IMR-90 (cell line): ENCODE measurements around the gene FXYD4. TPM values are rescaled to one million over a fixed set of nuclear protein-coding genes. Genes with fewer than 3 reads are reported as not detected.

Source experiments
- ATAC-seq: fragments of 200-7000 bp; cut with Tn5 transposase; 2 replicates; pipeline ENCODE4 v1.9.1; 2020; ENCODE audit warnings: low read depth, mild to moderate bottlenecking, moderate library complexity
- BruUV-seq: library from RNA; stranded (reverse); fragments of 400-500 nt; replicated peaks from 2 replicates; lab custom pipeline; 2021; lab: Mats Ljungman, UMichigan
- CTCF ChIA-PET: fragments of 300-600 bp; formaldehyde crosslinking; extraction: SDS; loops from one replicate; lab custom pipeline; 2021; ENCODE audit warnings: antibody characterized with exemption; lab: Yijun Ruan, JAX
- POLR2A ChIA-PET: fragments of 300-600 bp; sonication (Branson Sonifier 250); formaldehyde crosslinking; loops from one replicate; lab custom pipeline; 2022; ENCODE audit warnings: antibody characterized with exemption; ENCODE audit not compliant: unreplicated experiment; lab: Charles Lee
- DNase-seq: peaks from one replicate; pipeline ENCODE4 v3.0.0; 2013
- H2AFZ ChIP-seq: replicated peaks from 2 replicates; pipeline ENCODE3; 2013; ENCODE audit warnings: low read length, mild to moderate bottlenecking; ENCODE audit not compliant: poor library complexity
- H2AK5ac ChIP-seq: 2 replicates; pipeline ENCODE4 v1.6.1; 2013; ENCODE audit warnings: low read depth, low read length, inconsistent platforms
- H2AK9ac ChIP-seq: replicated peaks from 2 replicates; pipeline ENCODE3; 2013; ENCODE audit warnings: mild to moderate bottlenecking, low read depth, low read length, moderate library complexity; ENCODE audit not compliant: poor library complexity
- H2BK120ac ChIP-seq: 2 replicates; pipeline ENCODE4 v1.6.1; 2013; ENCODE audit warnings: low read depth, low read length, inconsistent platforms
- H2BK15ac ChIP-seq: 3 replicates; pipeline ENCODE4 v1.6.1; 2013; ENCODE audit warnings: low read depth, low read length, inconsistent platforms
- H2BK20ac ChIP-seq: 2 replicates; pipeline ENCODE4 v1.6.1; 2013; ENCODE audit warnings: low read depth, mild to moderate bottlenecking, inconsistent platforms, low read length, moderate library complexity
- H2BK5ac ChIP-seq: 2 replicates; pipeline ENCODE4 v1.6.1; 2013; ENCODE audit warnings: mild to moderate bottlenecking, low read depth, low read length, inconsistent platforms; ENCODE audit not compliant: poor library complexity, severe bottlenecking
- H3K14ac ChIP-seq: replicated peaks from 2 replicates; pipeline ENCODE4 v1.6.1; 2013; ENCODE audit warnings: low read depth, low read length, inconsistent platforms
- H3K18ac ChIP-seq: 2 replicates; pipeline ENCODE4 v1.6.1; 2013; ENCODE audit warnings: low read depth, low read length, control low read depth
- H3K23ac ChIP-seq: 2 replicates; pipeline ENCODE4 v1.6.1; 2013; ENCODE audit warnings: low read depth, low read length, inconsistent platforms
- H3K27ac ChIP-seq: 2 replicates; pipeline ENCODE4 v1.5.1; 2013; ENCODE audit warnings: mild to moderate bottlenecking, control low read depth, low read length; ENCODE audit not compliant: insufficient read depth
- H3K27me3 ChIP-seq: 2 replicates; pipeline ENCODE4 v1.6.1; 2013; ENCODE audit warnings: low read length; ENCODE audit not compliant: control insufficient read depth, insufficient read depth
- H3K36me3 ChIP-seq: 2 replicates; pipeline ENCODE4 v1.6.1; 2013; ENCODE audit warnings: low read length, mixed read lengths; ENCODE audit not compliant: control insufficient read depth, insufficient read depth
- H3K4ac ChIP-seq: 2 replicates; pipeline ENCODE4 v1.6.1; 2013; ENCODE audit warnings: low read depth, low read length, inconsistent platforms
- H3K4me1 ChIP-seq: 2 replicates; pipeline ENCODE4 v1.6.1; 2013; ENCODE audit warnings: low read length, mixed read lengths; ENCODE audit not compliant: control insufficient read depth, insufficient read depth
- H3K4me2 ChIP-seq: 2 replicates; pipeline ENCODE4 v1.6.1; 2013; ENCODE audit warnings: low read depth, mild to moderate bottlenecking, control low read depth, low read length, moderate library complexity
- H3K4me3 ChIP-seq: 2 replicates; pipeline ENCODE4 v1.5.1; 2013; ENCODE audit warnings: low read depth, mild to moderate bottlenecking, control low read depth, low read length, moderate library complexity; ENCODE audit not compliant: insufficient read depth
- H3K56ac ChIP-seq: 2 replicates; pipeline ENCODE4 v1.6.1; 2013; ENCODE audit warnings: low read length, inconsistent platforms; ENCODE audit not compliant: insufficient read depth; ENCODE audit errors: extremely low read depth
- H3K79me1 ChIP-seq, 2 experiments: 2 replicates each; pipeline ENCODE4 v1.6.1; 2013; ENCODE audit warnings: low read length in 2 of 2, inconsistent platforms in 1 of 2, low read depth in 1 of 2
- H3K9ac ChIP-seq: 2 replicates; pipeline ENCODE4 v1.6.1; 2013; ENCODE audit warnings: low read depth, low read length, control low read depth
- H3K9me1 ChIP-seq: 2 replicates; pipeline ENCODE4 v1.6.1; 2013; ENCODE audit warnings: low read length, inconsistent platforms; ENCODE audit not compliant: insufficient read depth
- H3K9me3 ChIP-seq: 2 replicates; pipeline ENCODE4 v1.6.1; 2013; ENCODE audit warnings: low read length; ENCODE audit not compliant: control insufficient read depth, insufficient read depth
- H4K20me1 ChIP-seq: 2 replicates; pipeline ENCODE4 v1.6.1; 2013; ENCODE audit warnings: low read length, inconsistent platforms; ENCODE audit not compliant: insufficient read depth
- H4K5ac ChIP-seq: 2 replicates; pipeline ENCODE4 v1.6.1; 2013; ENCODE audit warnings: mild to moderate bottlenecking, low read depth, low read length, control low read depth
- H4K8ac ChIP-seq, 2 experiments: 2 replicates each; pipeline ENCODE4 v1.6.1; 2013; ENCODE audit warnings: low read depth in 2 of 2, low read length in 2 of 2, control low read depth in 1 of 2, inconsistent platforms in 1 of 2
- H4K91ac ChIP-seq: 2 replicates; pipeline ENCODE4 v1.6.1; 2013; ENCODE audit warnings: low read depth, low read length, inconsistent platforms; ENCODE audit not compliant: insufficient read depth
- CHD1 ChIP-seq: IDR thresholded peaks from 2 replicates; pipeline ENCODE4 v1.6.1; 2012; ENCODE audit warnings: low read depth, low read length, improper control_type of control experiment
- CTCF ChIP-seq: conservative IDR thresholded peaks from 2 replicates; pipeline ENCODE4 v1.5.1; 2012; ENCODE audit warnings: mild to moderate bottlenecking, low read depth, low read length, improper control_type of control experiment
- MAZ ChIP-seq: IDR thresholded peaks from 2 replicates; pipeline ENCODE4 v1.6.1; 2012; ENCODE audit warnings: low read depth, mild to moderate bottlenecking, low read length, improper control_type of control experiment, moderate library complexity, borderline replicate concordance
- MXI1 ChIP-seq: IDR thresholded peaks from 2 replicates; pipeline ENCODE4 v1.6.1; 2012; ENCODE audit warnings: low read depth, mild to moderate bottlenecking, low read length, moderate library complexity, borderline replicate concordance
- RAD21 ChIP-seq: IDR thresholded peaks from 2 replicates; pipeline ENCODE4 v1.6.1; 2012; ENCODE audit warnings: low read length, improper control_type of control experiment
- RCOR1 ChIP-seq: IDR thresholded peaks from 2 replicates; pipeline ENCODE4 v1.6.1; 2012; ENCODE audit warnings: mild to moderate bottlenecking, low read length, improper control_type of control experiment; ENCODE audit not compliant: insufficient replicate concordance
- WGBS, 2 experiments: methylation state at CpG; one replicate each; pipeline versions ENCODE4 v1.1.5 to v1.1.7; 2013; ENCODE audit warnings: missing lambda C conversion rate in 2 of 2; ENCODE audit not compliant: insufficient read length in 1 of 2; ENCODE audit errors: extremely low coverage in 2 of 2; 5-methylcytosine and 5-hydroxymethylcytosine counted together
- dilution Hi-C: fragments of 300-500 bp; cut with HindIII; formaldehyde crosslinking; loops from one replicate; pipeline ENCODE4 v1.14.3; 2018; ENCODE audit warnings: low sequenced_read_pairs; ENCODE audit not compliant: unreplicated experiment
- in situ Hi-C: fragments of 300-500 bp; cut with MboI; formaldehyde crosslinking; loops from 3 replicates; pipeline ENCODE4 v1.14.3; 2019; ENCODE audit warnings: low sequenced_read_pairs, inconsistent platforms, mixed read lengths
- intact Hi-C: fragments of 100-400 bp; cut with micrococcal nuclease; formaldehyde crosslinking; loops from 2 replicates; pipeline ENCODE4 v1.10.0; 2022
- polyA plus RNA-seq, 3 experiments: library from polyadenylated mRNA; depleted of rRNA; stranded (reverse); fragments of >200 nt; gene quantifications; 2 replicates each; pipeline ENCODE4 v1.2.3, GENCODE V29; 2012; ENCODE audit warnings: low replicate concordance in 1 of 3
- total RNA-seq: library from RNA; depleted of rRNA; stranded (reverse); fragments of >200 nt; gene quantifications from 2 replicates; pipeline ENCODE4 v1.2.3, GENCODE V29; 2012
- TF ChIP-seq, protein P1 (sequence below): fragments of 150-350 bp; IDR thresholded peaks from 2 replicates; pipeline ENCODE4 v1.6.1; 2016; ENCODE audit warnings: low read depth, mild to moderate bottlenecking, low read length, moderate library complexity, borderline replicate concordance

Gene FXYD4
- total and polyA plus RNA-seq, 2 of the 4 experiments (the other 2 are of a cell fraction) = not detected

GRCh38 chr10:43344051-43344450 lies 27.4 kb upstream of the FXYD4 start:
- 65% methylated on average over 5 of the region's 8 CpGs; no CpG with 5 or more reads in 1 of the 2 experiments for WGBS, 2 experiments
- H3K18ac ChIP-seq = no peak overlapping the region
- in situ Hi-C loops (no loop called here), dilution Hi-C loops (no loop called here), intact Hi-C loops (loop anchor here (10.0 kb wide), 1 partner anchor 139 kb away; no protein-coding TSS in a partner anchor)
- H4K8ac ChIP-seq = no peak overlapping the region
- no peaks in the 10 kb centered on the region for H3K79me1 ChIP-seq
- H2AK9ac ChIP-seq = peak overlapping the region; percentile 57
- peaks cover 8% of the 10 kb centered on the region; the same call in 1 of the 2 replicates for H3K27me3 ChIP-seq
- no peak overlapping the region for H3K4me2 ChIP-seq
- no peaks in the 10 kb centered on the region for H3K36me3 ChIP-seq
- no peak overlapping the region for H3K14ac ChIP-seq
- no peak overlapping the region for H3K4ac ChIP-seq
- H2BK15ac ChIP-seq = no peak overlapping the region
- CTCF ChIA-PET = no interaction called here
- no peak overlapping the region for H2BK20ac ChIP-seq
- no peak overlapping the region for H4K5ac ChIP-seq
- H2AK5ac ChIP-seq = no peak overlapping the region
- no peaks in the 10 kb centered on the region for H3K9me3 ChIP-seq
- H3K9me1 ChIP-seq = no peaks in the 10 kb centered on the region
- H3K4me1 ChIP-seq = no peaks in the 10 kb centered on the region
- DNase-seq = no peak
- H3K27ac ChIP-seq = no peak overlapping the region
- no peak overlapping the region for H3K56ac ChIP-seq
- POLR2A ChIA-PET = no interaction called here
- no peak overlapping the region for H3K23ac ChIP-seq
- no peak overlapping the region for H3K4me3 ChIP-seq
- H4K20me1 ChIP-seq = no peaks in the 10 kb centered on the region
- H2BK120ac ChIP-seq = no peak overlapping the region
- no peak overlapping the region for H4K91ac ChIP-seq
- TF ChIP-seq RAD21 (no peak), CHD1 (no peak), CTCF (no peak), MAZ (no peak), RCOR1 (no peak), MXI1 (no peak)
- TF ChIP-seq, protein P1, sequence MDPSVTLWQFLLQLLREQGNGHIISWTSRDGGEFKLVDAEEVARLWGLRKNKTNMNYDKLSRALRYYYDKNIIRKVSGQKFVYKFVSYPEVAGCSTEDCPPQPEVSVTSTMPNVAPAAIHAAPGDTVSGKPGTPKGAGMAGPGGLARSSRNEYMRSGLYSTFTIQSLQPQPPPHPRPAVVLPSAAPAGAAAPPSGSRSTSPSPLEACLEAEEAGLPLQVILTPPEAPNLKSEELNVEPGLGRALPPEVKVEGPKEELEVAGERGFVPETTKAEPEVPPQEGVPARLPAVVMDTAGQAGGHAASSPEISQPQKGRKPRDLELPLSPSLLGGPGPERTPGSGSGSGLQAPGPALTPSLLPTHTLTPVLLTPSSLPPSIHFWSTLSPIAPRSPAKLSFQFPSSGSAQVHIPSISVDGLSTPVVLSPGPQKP = no peak
- H3K9ac ChIP-seq = no peak overlapping the region
- H2AFZ ChIP-seq = no peak overlapping the region
- no TSS peak for BruUV-seq
- no peak for ATAC-seq
- H2BK5ac ChIP-seq = no peak overlapping the region
